Nephron progenitor cell (in vitro differentiated cells): Measurements from ENCODE around the gene HSPG2.
"Not testable (repeated sequence)": the region's sequence is repeated elsewhere in the genome, so short reads cannot be mapped to it uniquely, and the experiment has no call there.

Source experiments
- DNase-seq: peaks from one replicate; pipeline ENCODE4 v3.0.0; 2021
- H3K27ac Mint-ChIP-seq: 2 replicates; pipeline ENCODE4 v1.8.0; 2021; ENCODE audit warnings: mild to moderate bottlenecking, moderate library complexity, mixed read lengths
- H3K27me3 Mint-ChIP-seq: 2 replicates; pipeline ENCODE4 v1.8.0; 2021; ENCODE audit warnings: mild to moderate bottlenecking, low read depth, mixed read lengths; ENCODE audit not compliant: poor library complexity
- H3K36me3 Mint-ChIP-seq: 2 replicates; pipeline ENCODE4 v1.8.0; 2021; ENCODE audit warnings: low read depth, mixed read lengths
- H3K4me1 Mint-ChIP-seq: 2 replicates; pipeline ENCODE4 v1.8.0; 2021; ENCODE audit warnings: mixed read lengths
- H3K4me3 Mint-ChIP-seq: 2 replicates; pipeline ENCODE4 v1.8.0; 2021; ENCODE audit warnings: mild to moderate bottlenecking, moderate library complexity, mixed read lengths
- H3K9me3 Mint-ChIP-seq: 2 replicates; pipeline ENCODE4 v1.8.0; 2021; ENCODE audit warnings: mild to moderate bottlenecking, moderate library complexity, mixed read lengths
- CTCF ChIP-seq: fragments of 200-600 bp; sonication (generic); IDR thresholded peaks from 2 replicates; pipeline ENCODE4 v1.5.0; 2021; ENCODE audit warnings: antibody characterized with exemption

The HSPG2 gene

GRCh38 chr1:21969066-21969465 is 32.0 kb upstream of the HSPG2 start:
- H3K4me3 Mint-ChIP-seq, H3K27me3 Mint-ChIP-seq, DNase-seq, H3K36me3 Mint-ChIP-seq, H3K9me3 Mint-ChIP-seq: not testable (repeated sequence)
- Mint-ChIP-seq H3K27ac (peak overlapping the region; percentile 18), H3K4me1 (peaks cover 22% of the 10 kb centered on the region)

- peaks cover 20% of the 10 kb centered on the region for H3K4me1 Mint-ChIP-seq
- H3K4me3 Mint-ChIP-seq, H3K36me3 Mint-ChIP-seq, H3K27ac Mint-ChIP-seq, DNase-seq, H3K9me3 Mint-ChIP-seq, H3K27me3 Mint-ChIP-seq: not testable (repeated sequence)
Measured at GRCh38 chr1:21967216-21967615, 30.1 kb upstream of the HSPG2 start.

GRCh38 chr1:21966247-21967000 is 29.3 kb upstream of the HSPG2 start:
- peaks cover 6% of the 10 kb centered on the region for H3K27me3 Mint-ChIP-seq
- no peaks in the 10 kb centered on the region for H3K36me3 Mint-ChIP-seq
- no peak overlapping the region for H3K27ac Mint-ChIP-seq
- peaks cover 20% of the 10 kb centered on the region for H3K4me1 Mint-ChIP-seq
- DNase-seq: no peak
- no peak overlapping the region for H3K4me3 Mint-ChIP-seq
- no peak for TF ChIP-seq CTCF
- no peaks in the 10 kb centered on the region for H3K9me3 Mint-ChIP-seq

- H3K4me1 Mint-ChIP-seq: peaks cover 16% of the 10 kb centered on the region
- no peaks in the 10 kb centered on the region for H3K36me3 Mint-ChIP-seq
- peak; percentile 89 for DNase-seq
- no peaks in the 10 kb centered on the region for H3K9me3 Mint-ChIP-seq
- H3K27me3 Mint-ChIP-seq: peaks cover 2% of the 10 kb centered on the region
- TF ChIP-seq CTCF: peak; percentile 87
- H3K4me3 Mint-ChIP-seq: no peak overlapping the region
- H3K27ac Mint-ChIP-seq: no peak overlapping the region
Measured at GRCh38 chr1:21963477-21964217, 26.5 kb upstream of the HSPG2 start.

- Mint-ChIP-seq H3K4me1 (peaks cover 27% of the 10 kb centered on the region), H3K36me3 (no peaks in the 10 kb centered on the region), H3K27ac (no peak overlapping the region), H3K9me3 (no peaks in the 10 kb centered on the region), H3K4me3 (no peak overlapping the region), H3K27me3 (no peaks in the 10 kb centered on the region)
- TF ChIP-seq CTCF: no peak
- DNase-seq: no peak
Measured at GRCh38 chr1:21961799-21962198, 24.7 kb upstream of the HSPG2 start.

- Mint-ChIP-seq H3K4me3 (no peak overlapping the region), H3K36me3 (no peaks in the 10 kb centered on the region), H3K4me1 (peaks cover 27% of the 10 kb centered on the region), H3K9me3 (no peaks in the 10 kb centered on the region), H3K27me3 (no peaks in the 10 kb centered on the region), H3K27ac (no peak overlapping the region)
- no peak for TF ChIP-seq CTCF
- DNase-seq: no peak
Measured at GRCh38 chr1:21961337-21961736, 24.2 kb upstream of the HSPG2 start.
